HepG2 (cell line): ENCODE measurements around the gene NDUFA13. TPM values are rescaled to one million over a fixed set of nuclear protein-coding genes. Genes with fewer than 3 reads are reported as not detected.
"Not testable (repeated sequence)": the region's sequence is repeated elsewhere in the genome, so short reads cannot be mapped to it uniquely, and the experiment has no call there.

Experiments
- ATAC-seq: fragments of 200-7000 bp; cut with Tn5 transposase; 3 replicates; pipeline ENCODE4 v1.9.1; 2020; ENCODE audit warnings: mild to moderate bottlenecking, moderate library complexity
- BruUV-seq: library from RNA; stranded (reverse); fragments of 400-500 nt; replicated peaks from 2 replicates; lab custom pipeline; 2021; lab: Mats Ljungman, UMichigan
- CTCF ChIA-PET: fragments of 300-600 bp; formaldehyde crosslinking; extraction: SDS; loops from one replicate; lab custom pipeline; 2021; ENCODE audit warnings: low total read pairs, inconsistent platforms, low intra/inter-chr PET ratio; lab: Yijun Ruan, JAX
- POLR2A ChIA-PET: fragments of 350-600 bp; sonication (Branson Sonifier 250); formaldehyde crosslinking; loops from one replicate; lab custom pipeline; 2020; ENCODE audit warnings: antibody characterized with exemption, inconsistent platforms; lab: Yijun Ruan, JAX
- DNase-seq: peaks from one replicate; pipeline ENCODE4 v3.0.0-alpha.2; 2015; ENCODE audit warnings: low spot score
- FAIRE-seq: peaks from 3 replicates; lab custom pipeline; 2011; peaks lifted over from hg19 to GRCh38; lab: Jason Lieb, UNC
- H2AFZ ChIP-seq: one replicate; pipeline ENCODE4 v1.6.1; 2011; ENCODE audit warnings: low read length, inconsistent platforms
- H3K27ac ChIP-seq: fragments of 300-600 bp; 3 replicates; pipeline ENCODE4 v1.8.0; 2011; ENCODE audit warnings: mixed run types, mild to moderate bottlenecking, mixed read lengths, low read length, inconsistent platforms; ENCODE audit not compliant: insufficient read depth; ENCODE audit errors: extremely low read length
- H3K27me3 ChIP-seq, 2 experiments: fragments of 200-600 bp in 1 of 2; 2 replicates in 1 of 2; 3 replicates in 1 of 2; pipeline versions ENCODE4 v1.6.0 to v1.8.0; 2011; ENCODE audit warnings: low read length in 2 of 2, mild to moderate bottlenecking in 2 of 2, moderate library complexity in 2 of 2, inconsistent platforms in 1 of 2; ENCODE audit not compliant: insufficient read depth in 2 of 2, control insufficient read depth in 1 of 2
- H3K36me3 ChIP-seq, 2 experiments: fragments of 200-600 bp in 1 of 2; replicated peaks in 1 of 2; 2 replicates in 1 of 2; 3 replicates in 1 of 2; pipeline versions ENCODE4 v1.5.1 to v1.8.0; 2011; ENCODE audit warnings: low read length in 2 of 2, inconsistent platforms in 1 of 2; ENCODE audit not compliant: insufficient read depth in 2 of 2, control insufficient read depth in 1 of 2
- H3K4me1 ChIP-seq: 2 replicates; pipeline ENCODE4 v1.5.1; 2012; ENCODE audit warnings: low read length, inconsistent platforms; ENCODE audit not compliant: insufficient read depth
- H3K4me2 ChIP-seq: 2 replicates; pipeline ENCODE4 v1.6.0; 2011; ENCODE audit warnings: low read depth, low read length, inconsistent platforms
- H3K4me3 ChIP-seq, 3 experiments: fragments of 200-600 bp in 1 of 3; sonication (generic), shearing (Covaris generic) in 1 of 3; replicated peaks in 1 of 3; 2 replicates each; pipeline ENCODE4 v1.5.1; 2011 to 2016; ENCODE audit warnings: low read length in 3 of 3, inconsistent platforms in 2 of 3, low read depth in 2 of 3, mild to moderate bottlenecking in 2 of 3, control low read depth in 1 of 3, mixed read lengths in 1 of 3; ENCODE audit not compliant: insufficient read depth in 1 of 3
- H3K79me2 ChIP-seq: one replicate; pipeline ENCODE4 v1.6.1; 2011; ENCODE audit warnings: low read length, inconsistent platforms; ENCODE audit not compliant: insufficient read depth
- H3K9ac ChIP-seq: 2 replicates; pipeline ENCODE4 v1.6.0; 2011; ENCODE audit warnings: mild to moderate bottlenecking, low read depth, low read length, inconsistent platforms; ENCODE audit not compliant: insufficient read depth
- H3K9me3 ChIP-seq: 2 replicates; pipeline ENCODE4 v1.5.1; 2012; ENCODE audit warnings: mild to moderate bottlenecking, low read length
- H4K20me1 ChIP-seq: 2 replicates; pipeline ENCODE4 v1.6.0; 2011; ENCODE audit warnings: inconsistent platforms, mild to moderate bottlenecking, low read length, moderate library complexity; ENCODE audit not compliant: insufficient read depth
- CEBPB ChIP-seq: IDR thresholded peaks from 2 replicates; pipeline ENCODE4 v1.6.1; 2011; ENCODE audit warnings: low read depth, low read length, improper control_type of control experiment, borderline replicate concordance
- GFI1 ChIP-seq: sonication (generic); formaldehyde crosslinking; IDR thresholded peaks from 2 replicates; pipeline ENCODE4 v1.5.0; 2020; ENCODE audit warnings: missing genetic modification reagents, mild to moderate bottlenecking, borderline replicate concordance
- GPBP1L1 ChIP-seq: sonication (generic); formaldehyde crosslinking; IDR thresholded peaks from 2 replicates; pipeline ENCODE4 v1.5.0; 2020; ENCODE audit warnings: mild to moderate bottlenecking, missing genetic modification reagents
- KLF9 ChIP-seq: IDR thresholded peaks from 2 replicates; pipeline ENCODE4 v1.6.1; 2016; ENCODE audit warnings: low read depth
- ZNF296 ChIP-seq: sonication (generic); formaldehyde crosslinking; conservative IDR thresholded peaks from 2 replicates; pipeline ENCODE4 v1.5.0; 2020; ENCODE audit warnings: mild to moderate bottlenecking, missing genetic modification reagents
- ZNF772 ChIP-seq: sonication (generic); formaldehyde crosslinking; IDR thresholded peaks from 2 replicates; pipeline ENCODE4 v1.5.0; 2020; ENCODE audit warnings: mild to moderate bottlenecking, missing genetic modification reagents
- WGBS: methylation state at CpG from one replicate; pipeline ENCODE4 v1.1.6; 2017; ENCODE audit warnings: low lambda C conversion rate; 5-methylcytosine and 5-hydroxymethylcytosine counted together
- in situ Hi-C: cut with HindIII; loops from 2 replicates; pipeline ENCODE4 v1.10.0; 2017; ENCODE audit warnings: low pct_unique_long_range_greater_than_20kb; ENCODE audit not compliant: extremely low pct_ligation_motif_present
- intact Hi-C: fragments of 100-400 bp; cut with micrococcal nuclease; formaldehyde crosslinking; loops from one replicate; pipeline ENCODE4 v1.10.0; 2022; ENCODE audit not compliant: unreplicated experiment
- polyA plus RNA-seq, 8 experiments: library from polyadenylated mRNA; depleted of rRNA in 3 of 8; stranded (reverse) in 7 of 8; unstranded in 1 of 8; fragments of >200 nt; fragmentation: Illumina TruSeq in 4 of 8; extraction: Trizol in 4 of 8; gene quantifications; 2 replicates each; pipeline versions ENCODE4 v1.2.1 to v1.2.3, GENCODE V29; 2011 to 2016; ENCODE audit warnings: low read depth in 4 of 8, missing spikeins in 1 of 8, mixed read lengths in 1 of 8; ENCODE audit not compliant: insufficient read depth in 1 of 8
- total RNA-seq, 5 experiments: library from RNA; depleted of rRNA; stranded (reverse); fragments of >200 nt; fragmentation: Illumina TruSeq; extraction: Trizol; gene quantifications; 2 replicates each; pipeline ENCODE4 v1.2.3, GENCODE V29; 2016; ENCODE audit warnings: low read depth in 1 of 5
- TF ChIP-seq, protein P1 (sequence below): sonication (generic); formaldehyde crosslinking; IDR thresholded peaks from 2 replicates; pipeline ENCODE4 v1.4.0; 2020; ENCODE audit warnings: mild to moderate bottlenecking, missing genetic modification reagents

The NDUFA13 gene
- total and polyA plus RNA-seq, 2 of the 13 experiments (the other 11 are each of a cell fraction or from before 2014, with no cell fraction given), result 337 to 366 TPM

DNA sequence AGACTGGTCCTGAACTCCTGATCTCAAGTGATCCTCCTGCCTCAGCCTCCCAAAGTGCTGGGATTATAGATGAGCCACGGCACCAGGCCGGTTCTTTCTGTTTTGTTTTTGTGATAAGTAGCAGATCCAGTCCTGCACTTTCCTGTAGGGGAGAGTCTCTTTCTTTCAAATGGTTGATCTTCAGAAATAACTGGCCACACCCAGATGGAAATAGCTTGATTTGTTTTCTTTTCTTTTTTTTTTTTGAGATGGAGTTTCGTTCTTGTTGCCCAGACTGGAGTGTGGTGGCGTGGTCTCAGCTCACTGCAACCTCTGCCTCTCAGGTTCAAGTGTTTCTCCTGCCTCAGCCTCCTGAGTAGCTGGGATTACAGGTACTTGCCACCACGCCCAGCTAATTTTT, 43.9 kb upstream of the NDUFA13 start:
- CTCF ChIA-PET, BruUV-seq, H3K27ac ChIP-seq, FAIRE-seq, DNase-seq, H4K20me1 ChIP-seq, POLR2A ChIA-PET, H3K4me2 ChIP-seq, H3K4me3 ChIP-seq, H3K27me3 ChIP-seq, in situ Hi-C loops, H3K9ac ChIP-seq, ATAC-seq, H3K4me1 ChIP-seq, H2AFZ ChIP-seq, intact Hi-C loops: not testable (repeated sequence)
- Histone ChIP-seq H3K36me3 (peaks cover 17 to 56% of the 10 kb centered on the region in 2 experiments), H3K79me2 (peaks cover 35% of the 10 kb centered on the region), H3K9me3 (peaks cover 15% of the 10 kb centered on the region)
- WGBS, result 98% methylated on average over 5 of the region's 5 CpGs

GRCh38 chr19:19475015-19475765, 40.8 kb upstream of the NDUFA13 start:
- no TSS peak for BruUV-seq
- H3K4me2 ChIP-seq, result no peak overlapping the region
- H3K79me2 ChIP-seq, result peaks cover 43% of the 10 kb centered on the region
- POLR2A ChIA-PET, result interaction anchor here (1.2 kb wide), 1 partner anchor 70 kb away, joined by 4 read pairs; the partner anchor contains the start of gene GATAD2A
- no peaks in the 10 kb centered on the region for H3K4me1 ChIP-seq
- H3K4me3 ChIP-seq, result no peak overlapping the region
- H3K9ac ChIP-seq, result no peak overlapping the region
- in situ Hi-C loops, result no loop called here
- ATAC-seq, result peak; percentile 30; the same call in 2 of the 3 replicates
- H3K36me3 ChIP-seq, result peaks cover 10 to 41% of the 10 kb centered on the region in 2 experiments
- no peaks in the 10 kb centered on the region for H3K9me3 ChIP-seq
- H2AFZ ChIP-seq, result no peak overlapping the region
- CTCF ChIA-PET, result no interaction called here
- H4K20me1 ChIP-seq, result peaks cover 4% of the 10 kb centered on the region; the same call in 1 of the 2 replicates
- intact Hi-C loops, result no loop called here
- no peaks in the 10 kb centered on the region for H3K27me3 ChIP-seq
- no peak for DNase-seq
- H3K27ac ChIP-seq, result no peak overlapping the region
- WGBS, result 97% methylated on average over 7 of the region's 21 CpGs
- no peak for FAIRE-seq
- TF ChIP-seq KLF9 (CRISPR knock-in tag) (no peak), ZNF296 (CRISPR knock-in tag) (no peak), ZNF772 (CRISPR knock-in tag) (no peak), GFI1 (CRISPR knock-in tag) (no peak), GPBP1L1 (CRISPR knock-in tag) (no peak), CEBPB (no peak)
- TF ChIP-seq, protein P1, sequence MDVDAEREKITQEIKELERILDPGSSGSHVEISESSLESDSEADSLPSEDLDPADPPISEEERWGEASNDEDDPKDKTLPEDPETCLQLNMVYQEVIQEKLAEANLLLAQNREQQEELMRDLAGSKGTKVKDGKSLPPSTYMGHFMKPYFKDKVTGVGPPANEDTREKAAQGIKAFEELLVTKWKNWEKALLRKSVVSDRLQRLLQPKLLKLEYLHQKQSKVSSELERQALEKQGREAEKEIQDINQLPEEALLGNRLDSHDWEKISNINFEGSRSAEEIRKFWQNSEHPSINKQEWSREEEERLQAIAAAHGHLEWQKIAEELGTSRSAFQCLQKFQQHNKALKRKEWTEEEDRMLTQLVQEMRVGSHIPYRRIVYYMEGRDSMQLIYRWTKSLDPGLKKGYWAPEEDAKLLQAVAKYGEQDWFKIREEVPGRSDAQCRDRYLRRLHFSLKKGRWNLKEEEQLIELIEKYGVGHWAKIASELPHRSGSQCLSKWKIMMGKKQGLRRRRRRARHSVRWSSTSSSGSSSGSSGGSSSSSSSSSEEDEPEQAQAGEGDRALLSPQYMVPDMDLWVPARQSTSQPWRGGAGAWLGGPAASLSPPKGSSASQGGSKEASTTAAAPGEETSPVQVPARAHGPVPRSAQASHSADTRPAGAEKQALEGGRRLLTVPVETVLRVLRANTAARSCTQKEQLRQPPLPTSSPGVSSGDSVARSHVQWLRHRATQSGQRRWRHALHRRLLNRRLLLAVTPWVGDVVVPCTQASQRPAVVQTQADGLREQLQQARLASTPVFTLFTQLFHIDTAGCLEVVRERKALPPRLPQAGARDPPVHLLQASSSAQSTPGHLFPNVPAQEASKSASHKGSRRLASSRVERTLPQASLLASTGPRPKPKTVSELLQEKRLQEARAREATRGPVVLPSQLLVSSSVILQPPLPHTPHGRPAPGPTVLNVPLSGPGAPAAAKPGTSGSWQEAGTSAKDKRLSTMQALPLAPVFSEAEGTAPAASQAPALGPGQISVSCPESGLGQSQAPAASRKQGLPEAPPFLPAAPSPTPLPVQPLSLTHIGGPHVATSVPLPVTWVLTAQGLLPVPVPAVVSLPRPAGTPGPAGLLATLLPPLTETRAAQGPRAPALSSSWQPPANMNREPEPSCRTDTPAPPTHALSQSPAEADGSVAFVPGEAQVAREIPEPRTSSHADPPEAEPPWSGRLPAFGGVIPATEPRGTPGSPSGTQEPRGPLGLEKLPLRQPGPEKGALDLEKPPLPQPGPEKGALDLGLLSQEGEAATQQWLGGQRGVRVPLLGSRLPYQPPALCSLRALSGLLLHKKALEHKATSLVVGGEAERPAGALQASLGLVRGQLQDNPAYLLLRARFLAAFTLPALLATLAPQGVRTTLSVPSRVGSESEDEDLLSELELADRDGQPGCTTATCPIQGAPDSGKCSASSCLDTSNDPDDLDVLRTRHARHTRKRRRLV (CRISPR knock-in tag), result no peak
